ENCODE measurements around the gene LBH. TPM values are rescaled to one million over a fixed set of nuclear protein-coding genes. Genes with fewer than 3 reads are reported as not detected.

The LBH gene
- total RNA-seq, 1 donor: 21.1 TPM

DNA sequence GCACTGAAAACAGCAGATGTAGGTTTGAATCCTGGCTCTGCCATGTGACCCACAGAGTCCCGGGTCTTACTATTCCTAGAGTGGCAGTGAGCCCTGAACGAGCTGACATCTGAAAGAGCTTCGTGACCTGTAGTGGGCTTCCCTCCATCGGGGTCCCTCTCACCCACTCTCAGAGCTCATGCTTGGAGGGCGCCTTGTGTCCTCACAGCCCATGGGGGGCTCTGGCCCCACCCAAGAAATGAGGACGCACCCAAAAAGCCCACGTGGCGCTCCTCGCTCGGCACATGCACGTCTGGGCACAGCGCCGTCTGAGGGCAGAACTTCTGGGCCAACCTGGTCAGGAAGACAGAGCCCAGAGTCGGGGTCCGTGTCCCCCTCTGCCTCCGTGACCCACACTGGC lies 23.7 kb downstream of the LBH start:
- no peak overlapping the region for H3K4me3 ChIP-seq (ENCODE audit: low read depth, low read length)
- TF ChIP-seq, protein P1, sequence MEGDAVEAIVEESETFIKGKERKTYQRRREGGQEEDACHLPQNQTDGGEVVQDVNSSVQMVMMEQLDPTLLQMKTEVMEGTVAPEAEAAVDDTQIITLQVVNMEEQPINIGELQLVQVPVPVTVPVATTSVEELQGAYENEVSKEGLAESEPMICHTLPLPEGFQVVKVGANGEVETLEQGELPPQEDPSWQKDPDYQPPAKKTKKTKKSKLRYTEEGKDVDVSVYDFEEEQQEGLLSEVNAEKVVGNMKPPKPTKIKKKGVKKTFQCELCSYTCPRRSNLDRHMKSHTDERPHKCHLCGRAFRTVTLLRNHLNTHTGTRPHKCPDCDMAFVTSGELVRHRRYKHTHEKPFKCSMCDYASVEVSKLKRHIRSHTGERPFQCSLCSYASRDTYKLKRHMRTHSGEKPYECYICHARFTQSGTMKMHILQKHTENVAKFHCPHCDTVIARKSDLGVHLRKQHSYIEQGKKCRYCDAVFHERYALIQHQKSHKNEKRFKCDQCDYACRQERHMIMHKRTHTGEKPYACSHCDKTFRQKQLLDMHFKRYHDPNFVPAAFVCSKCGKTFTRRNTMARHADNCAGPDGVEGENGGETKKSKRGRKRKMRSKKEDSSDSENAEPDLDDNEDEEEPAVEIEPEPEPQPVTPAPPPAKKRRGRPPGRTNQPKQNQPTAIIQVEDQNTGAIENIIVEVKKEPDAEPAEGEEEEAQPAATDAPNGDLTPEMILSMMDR (IDR thresholded peaks at IDR 0.05; ENCODE audit: insufficient read depth, low read length): no peak
- DNase-seq (ENCODE audit: low read depth): no peak

GRCh38 chr2:30255466-30256408 lies 24.4 kb downstream of the LBH start:
- TF ChIP-seq, protein P1 (IDR thresholded peaks at IDR 0.05; ENCODE audit: insufficient read depth, low read length): no peak
- no peak for DNase-seq (ENCODE audit: low read depth)
- no peak overlapping the region for H3K4me3 ChIP-seq (ENCODE audit: low read depth, low read length)

DNA sequence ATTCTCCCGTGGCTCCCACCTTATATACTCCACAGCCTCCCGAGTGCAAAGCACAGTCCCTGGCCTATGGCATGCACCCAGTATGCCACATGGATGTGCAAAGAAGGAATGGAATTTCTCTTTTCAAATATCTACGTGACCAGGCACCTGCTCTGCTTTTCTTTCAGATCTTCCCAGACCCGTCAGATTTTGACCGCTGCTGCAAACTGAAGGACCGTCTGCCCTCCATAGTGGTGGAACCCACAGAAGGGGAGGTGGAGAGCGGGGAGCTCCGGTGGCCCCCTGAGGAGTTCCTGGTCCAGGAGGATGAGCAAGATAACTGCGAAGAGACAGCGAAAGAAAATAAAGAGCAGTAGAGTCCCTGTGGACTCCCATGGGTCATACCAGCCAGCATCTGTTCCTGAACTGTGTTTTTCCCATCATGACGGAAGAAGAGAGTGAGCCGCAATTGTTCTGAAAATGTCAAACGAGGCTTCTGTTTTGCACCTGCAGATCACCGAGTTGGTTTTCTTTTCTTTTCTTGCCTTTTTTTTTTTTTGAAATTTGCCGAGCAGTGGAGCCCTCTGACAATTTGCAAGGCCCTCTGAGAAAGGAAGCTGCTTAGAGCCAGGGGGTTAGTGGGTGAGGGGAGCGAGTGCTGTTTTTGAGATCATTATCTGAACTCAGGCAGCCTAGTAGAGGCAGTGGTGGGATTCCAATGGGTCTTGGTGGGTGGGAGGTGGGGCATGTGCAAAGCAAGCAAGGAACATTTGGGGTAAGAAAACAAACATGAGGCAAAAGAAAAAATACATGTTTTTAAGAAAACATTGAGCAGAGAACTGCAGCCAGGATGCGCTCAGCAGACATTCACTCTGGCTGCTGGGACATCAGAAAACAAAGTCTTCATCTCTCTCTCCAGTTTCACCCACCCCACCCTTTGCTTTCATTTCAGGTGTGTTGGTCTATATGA lies 26.2 kb downstream of the LBH start:
- H3K4me3 ChIP-seq (ENCODE audit: low read depth, low read length): no peak overlapping the region
- DNase-seq (ENCODE audit: low read depth): no peak
- TF ChIP-seq, protein P1 (IDR thresholded peaks at IDR 0.05; ENCODE audit: insufficient read depth, low read length): no peak

- DNase-seq (ENCODE audit: low read depth): no peak
Observed at GRCh38 chr2:30259071-30259470, 27.7 kb downstream of the LBH start.

DNA sequence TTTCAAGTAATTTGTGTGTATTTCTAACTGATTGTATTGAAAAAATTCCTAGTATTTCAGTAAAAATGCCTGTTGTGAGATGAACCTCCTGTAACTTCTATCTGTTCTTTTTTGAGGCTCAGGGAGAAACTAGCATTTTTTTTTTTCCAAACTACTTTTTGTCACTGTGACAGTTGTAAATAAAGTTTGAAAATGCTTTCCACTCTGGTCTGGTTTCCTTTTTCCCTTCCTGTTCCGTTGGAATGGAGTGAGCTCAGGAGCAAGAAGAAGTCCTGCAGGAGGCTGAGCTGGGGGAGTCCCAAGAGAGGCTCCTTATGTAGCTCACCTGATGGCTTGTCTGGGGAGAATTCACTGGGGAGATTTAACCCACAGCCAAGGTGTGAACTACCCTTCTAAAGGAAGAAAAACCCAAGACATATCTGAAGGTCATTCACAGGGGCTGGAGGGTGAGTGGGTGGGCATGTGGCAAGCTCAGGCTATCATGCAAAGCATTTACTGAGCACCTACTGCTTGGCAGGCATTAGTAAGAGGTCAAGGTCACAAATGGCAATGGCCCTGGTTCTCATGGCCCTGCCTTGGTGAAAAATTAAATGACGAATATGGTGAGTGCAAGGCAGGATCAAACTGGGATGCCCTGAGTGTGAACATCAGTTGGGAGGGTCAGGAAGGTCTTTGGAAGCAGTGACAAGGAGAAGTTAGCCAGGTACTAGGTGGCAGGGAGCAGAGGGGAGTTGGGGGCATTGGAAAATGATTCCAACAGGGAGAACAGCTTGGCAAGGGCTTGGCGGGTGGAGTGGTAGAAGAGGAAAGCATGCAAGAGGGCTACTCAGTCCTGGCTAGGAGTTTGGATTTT lies 28.7 kb downstream of the LBH start:
- DNase-seq (ENCODE audit: low read depth): no peak
- TF ChIP-seq, protein P1 (IDR thresholded peaks at IDR 0.05; ENCODE audit: insufficient read depth, low read length): no peak
- no peak overlapping the region for H3K4me3 ChIP-seq (ENCODE audit: low read depth, low read length)

More at GRCh38 chr2:30259071-30259470, 27.7 kb downstream of the LBH start:
- no peak overlapping the region for H3K4me3 ChIP-seq (ENCODE audit: low read depth, low read length)
- TF ChIP-seq, protein P1 (IDR thresholded peaks at IDR 0.05; ENCODE audit: insufficient read depth, low read length): no peak

DNA sequence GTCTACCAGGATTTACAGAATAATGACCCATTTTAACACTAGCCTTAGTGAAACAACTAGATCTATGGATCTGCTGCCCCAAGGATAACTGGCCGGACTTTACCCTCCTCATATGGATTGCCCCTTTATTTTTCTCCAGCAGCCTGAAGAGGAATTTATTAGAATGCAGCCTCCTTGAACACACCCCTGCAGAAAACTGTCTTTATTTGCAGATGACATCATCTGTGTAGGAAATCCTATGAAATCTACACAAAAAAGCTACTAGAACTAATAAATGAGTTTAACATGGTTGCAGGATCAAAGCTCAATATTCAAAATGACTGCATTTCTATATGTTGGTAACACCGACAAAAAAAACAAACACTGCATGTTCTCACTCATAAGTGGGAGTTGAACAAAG lies 29.6 kb downstream of the LBH start:
- DNase-seq (ENCODE audit: low read depth): no peak
- H3K4me3 ChIP-seq (ENCODE audit: low read depth, low read length): no peak overlapping the region
- TF ChIP-seq, protein P1 (IDR thresholded peaks at IDR 0.05; ENCODE audit: insufficient read depth, low read length): no peak
